Measurements from ENCODE around the gene SAA4. TPM values are rescaled to one million over a fixed set of nuclear protein-coding genes. Genes with fewer than 3 reads are reported as not detected.
A peak's percentile ranks its signal among the peaks of the same experiment; 100 is the strongest.
"Not testable (repeated sequence)": the region's sequence is repeated elsewhere in the genome, so short reads cannot be mapped to it uniquely, and the experiment has no call there.

The SAA4 gene
- total and polyA plus RNA-seq, 10 of the 15 experiments (the other 5 are each of a cell fraction or from before 2014, with no cell fraction given) = not detected

DNA sequence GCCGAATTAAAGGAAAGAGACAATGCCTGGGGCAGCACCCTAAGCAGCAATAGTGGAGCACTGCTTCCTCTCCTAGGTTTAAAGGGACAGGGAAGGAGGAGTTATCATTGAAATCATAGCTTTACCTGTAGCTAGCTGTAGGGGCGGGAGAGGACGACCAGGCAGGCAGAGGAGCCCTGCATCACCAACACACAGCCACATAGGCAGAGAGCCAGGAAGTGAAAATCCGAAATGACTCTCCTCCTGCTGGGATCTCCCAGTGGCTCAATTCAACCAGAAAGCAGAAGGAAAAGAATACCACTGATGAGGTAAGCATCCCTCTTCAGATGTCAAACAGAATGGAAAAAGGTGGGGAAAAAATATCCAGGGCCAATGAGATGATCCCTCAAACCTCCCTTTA, 43.6 kb downstream of the SAA4 start (continued):
- TF ChIP-seq, protein P1, sequence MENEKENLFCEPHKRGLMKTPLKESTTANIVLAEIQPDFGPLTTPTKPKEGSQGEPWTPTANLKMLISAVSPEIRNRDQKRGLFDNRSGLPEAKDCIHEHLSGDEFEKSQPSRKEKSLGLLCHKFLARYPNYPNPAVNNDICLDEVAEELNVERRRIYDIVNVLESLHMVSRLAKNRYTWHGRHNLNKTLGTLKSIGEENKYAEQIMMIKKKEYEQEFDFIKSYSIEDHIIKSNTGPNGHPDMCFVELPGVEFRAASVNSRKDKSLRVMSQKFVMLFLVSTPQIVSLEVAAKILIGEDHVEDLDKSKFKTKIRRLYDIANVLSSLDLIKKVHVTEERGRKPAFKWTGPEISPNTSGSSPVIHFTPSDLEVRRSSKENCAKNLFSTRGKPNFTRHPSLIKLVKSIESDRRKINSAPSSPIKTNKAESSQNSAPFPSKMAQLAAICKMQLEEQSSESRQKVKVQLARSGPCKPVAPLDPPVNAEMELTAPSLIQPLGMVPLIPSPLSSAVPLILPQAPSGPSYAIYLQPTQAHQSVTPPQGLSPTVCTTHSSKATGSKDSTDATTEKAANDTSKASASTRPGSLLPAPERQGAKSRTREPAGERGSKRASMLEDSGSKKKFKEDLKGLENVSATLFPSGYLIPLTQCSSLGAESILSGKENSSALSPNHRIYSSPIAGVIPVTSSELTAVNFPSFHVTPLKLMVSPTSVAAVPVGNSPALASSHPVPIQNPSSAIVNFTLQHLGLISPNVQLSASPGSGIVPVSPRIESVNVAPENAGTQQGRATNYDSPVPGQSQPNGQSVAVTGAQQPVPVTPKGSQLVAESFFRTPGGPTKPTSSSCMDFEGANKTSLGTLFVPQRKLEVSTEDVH (IDR thresholded peaks at IDR 0.05; ENCODE audit: low read depth, partially characterized antibody) = no peak
- TF ChIP-seq HDAC6 (IDR thresholded peaks at IDR 0.05; ENCODE audit: unreplicated experiment) (no peak), HDAC2 (IDR thresholded peaks at IDR 0.05) (no peak), SREBF2 (IDR thresholded peaks at IDR 0.05; ENCODE audit: low read length) (no peak), CBX5 (IDR thresholded peaks at IDR 0.05; ENCODE audit: low read depth) (no peak)
- TF ChIP-seq, protein P2, sequence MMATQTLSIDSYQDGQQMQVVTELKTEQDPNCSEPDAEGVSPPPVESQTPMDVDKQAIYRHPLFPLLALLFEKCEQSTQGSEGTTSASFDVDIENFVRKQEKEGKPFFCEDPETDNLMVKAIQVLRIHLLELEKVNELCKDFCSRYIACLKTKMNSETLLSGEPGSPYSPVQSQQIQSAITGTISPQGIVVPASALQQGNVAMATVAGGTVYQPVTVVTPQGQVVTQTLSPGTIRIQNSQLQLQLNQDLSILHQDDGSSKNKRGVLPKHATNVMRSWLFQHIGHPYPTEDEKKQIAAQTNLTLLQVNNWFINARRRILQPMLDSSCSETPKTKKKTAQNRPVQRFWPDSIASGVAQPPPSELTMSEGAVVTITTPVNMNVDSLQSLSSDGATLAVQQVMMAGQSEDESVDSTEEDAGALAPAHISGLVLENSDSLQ (IDR thresholded peaks at IDR 0.05) = no peak

DNA sequence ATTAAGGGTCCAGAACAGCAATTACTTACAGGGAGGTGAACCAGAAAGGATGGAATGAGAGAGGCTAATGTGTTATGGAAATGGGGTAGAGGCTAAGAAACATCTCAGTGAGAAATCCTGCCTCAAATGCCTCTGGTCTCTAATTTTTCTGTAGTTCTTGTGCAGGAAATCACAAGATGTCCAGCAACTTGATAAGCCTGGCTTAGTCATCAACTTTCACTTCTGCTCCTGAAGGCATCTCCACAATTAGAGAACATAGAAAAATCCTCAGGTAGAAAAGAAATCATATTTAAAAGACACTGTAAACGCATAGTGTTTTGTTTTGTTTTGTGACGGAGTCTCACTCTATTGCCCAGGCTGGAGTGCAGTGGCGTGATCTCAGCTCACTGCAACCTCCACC, 45.2 kb downstream of the SAA4 start:
- ChIA-PET SMC1A (ENCODE audit: uncharacterized antibody, unreplicated experiment) (no interaction called here), POLR2A (no interaction called here), CTCF (no interaction called here), RAD21 (ENCODE audit: unreplicated experiment) (interaction anchor here (0.8 kb wide), 1 partner anchor 76 kb away, joined by 3 read pairs; no protein-coding TSS in a partner anchor)
- Histone ChIP-seq H3K4me1 (ENCODE audit: control insufficient read depth, insufficient read depth, low read length) (no peaks in the 10 kb centered on the region), H3K36me3 (ENCODE audit: control insufficient read depth in 2 of 2, insufficient read depth in 2 of 2, low read length in 1 of 2) (no peaks in the 10 kb centered on the region), H3K9me3 (replicated peaks; ENCODE audit: control insufficient read depth, insufficient read depth, low read length) (no peaks in the 10 kb centered on the region), H3K4me3 (no peak overlapping the region), H4K20me1 (ENCODE audit: control insufficient read depth, insufficient read depth) (no peaks in the 10 kb centered on the region), H3K27me3 (replicated peaks in 1 of 2; ENCODE audit: control insufficient read depth in 2 of 2, insufficient read depth in 2 of 2, low read length in 1 of 2) (no peaks in the 10 kb centered on the region), H3K79me2 (ENCODE audit: control insufficient read depth, insufficient read depth, low read length) (no peaks in the 10 kb centered on the region), H3K27ac (ENCODE audit: control insufficient read depth, insufficient read depth) (no peak overlapping the region), H3K9ac (ENCODE audit: control insufficient read depth, insufficient read depth, low read length) (no peak overlapping the region), H3K4me2 (ENCODE audit: control insufficient read depth, insufficient read depth) (no peak overlapping the region), H2AFZ (ENCODE audit: control insufficient read depth, low read depth, low read length) (no peak overlapping the region)
- in situ Hi-C loops (cut with MboI) = no loop called here
- DNase-seq (ENCODE audit: low read depth, low spot score) (no peak), FAIRE-seq (no peak), ATAC-seq (no peak)
- no TSS peak for BruUV-seq (replicated peaks)
- peak; percentile 58; the same call in 1 of the 2 replicates for TF ChIP-seq SPI1 (IDR thresholded peaks at IDR 0.05; ENCODE audit: borderline replicate concordance, insufficient read depth, low read depth, low read length)
- no peak for TF ChIP-seq PAX5 (IDR thresholded peaks at IDR 0.05; ENCODE audit: borderline replicate concordance, low read depth, low read length)
- TF ChIP-seq POU2F2 (IDR thresholded peaks at IDR 0.05; ENCODE audit: borderline replicate concordance, low read depth, low read length) = no peak
- no peak for TF ChIP-seq JUNB (IDR thresholded peaks at IDR 0.05)
- no peak for TF ChIP-seq SIX5 (IDR thresholded peaks at IDR 0.05; ENCODE audit: low read depth, low read length, severe bottlenecking)
- TF ChIP-seq NFXL1 (IDR thresholded peaks at IDR 0.05; ENCODE audit: borderline replicate concordance) = no peak
- intact Hi-C loops (cut with micrococcal nuclease; ENCODE audit: unreplicated experiment) = no loop called here
- WGBS (ENCODE audit: insufficient coverage, insufficient replicate concordance, low lambda C conversion rate, missing lambda C conversion rate) = 70% methylated on average over 3 of the region's 3 CpGs

DNA sequence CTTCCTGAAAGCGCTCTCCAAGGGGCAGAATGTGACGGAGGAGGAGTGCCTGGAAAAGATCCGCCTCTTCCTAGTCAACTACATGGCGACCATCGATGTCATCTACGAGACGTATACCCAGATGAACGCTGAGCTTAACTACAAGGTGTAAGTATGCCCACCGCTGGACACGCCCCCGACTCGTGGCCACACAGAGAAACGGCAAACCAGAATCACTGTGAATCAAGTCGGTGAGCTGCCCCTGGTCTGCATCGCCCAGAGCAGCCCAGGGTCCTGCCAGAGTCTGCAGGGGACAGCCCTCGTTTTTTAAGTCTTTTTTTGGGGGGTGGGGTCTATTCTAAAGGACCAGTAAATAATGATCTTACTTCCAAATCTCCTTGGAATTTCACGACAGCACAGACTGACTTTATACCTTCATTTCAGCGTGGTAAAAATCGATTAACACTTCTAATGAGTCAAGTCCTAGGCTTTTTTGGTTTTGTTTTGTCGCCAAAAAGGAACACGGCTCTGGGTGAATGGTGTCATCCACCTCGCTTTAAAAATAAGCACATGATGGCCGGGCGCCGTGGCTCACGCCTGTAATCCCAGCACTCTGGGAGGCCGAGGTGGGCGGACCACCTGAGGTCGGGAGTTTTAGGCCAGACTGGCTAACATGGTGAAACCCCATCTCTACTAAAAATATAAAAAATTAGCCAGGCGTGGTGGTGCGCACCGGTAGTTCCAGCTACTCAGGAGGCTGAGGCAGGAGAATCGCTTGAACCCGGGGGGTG, 46.9 kb downstream of the SAA4 start:
- DNase-seq (ENCODE audit: low read depth, low spot score); H3K4me3 ChIP-seq; H3K4me2 ChIP-seq (ENCODE audit: control insufficient read depth, insufficient read depth); H3K27ac ChIP-seq (ENCODE audit: control insufficient read depth, insufficient read depth); CTCF ChIA-PET; H3K36me3 ChIP-seq (ENCODE audit: control insufficient read depth in 2 of 2, insufficient read depth in 2 of 2, low read length in 1 of 2); in situ Hi-C loops (cut with MboI); FAIRE-seq; H3K27me3 ChIP-seq (replicated peaks in 1 of 2; ENCODE audit: control insufficient read depth in 2 of 2, insufficient read depth in 2 of 2, low read length in 1 of 2); H3K9ac ChIP-seq (ENCODE audit: control insufficient read depth, insufficient read depth, low read length); H3K79me2 ChIP-seq (ENCODE audit: control insufficient read depth, insufficient read depth, low read length); H4K20me1 ChIP-seq (ENCODE audit: control insufficient read depth, insufficient read depth); H3K9me3 ChIP-seq (replicated peaks; ENCODE audit: control insufficient read depth, insufficient read depth, low read length); RAD21 ChIA-PET (ENCODE audit: unreplicated experiment); H2AFZ ChIP-seq (ENCODE audit: control insufficient read depth, low read depth, low read length); H3K4me1 ChIP-seq (ENCODE audit: control insufficient read depth, insufficient read depth, low read length); intact Hi-C loops (cut with micrococcal nuclease; ENCODE audit: unreplicated experiment); ATAC-seq; BruUV-seq (replicated peaks): not testable (repeated sequence)
- ChIA-PET POLR2A (interaction anchor here (0.7 kb wide), 1 partner anchor 85 kb away, joined by 7 read pairs; no protein-coding TSS in a partner anchor), SMC1A (ENCODE audit: uncharacterized antibody, unreplicated experiment) (interaction anchor here (0.9 kb wide), 1 partner anchor 75 kb away, joined by 3 read pairs; no protein-coding TSS in a partner anchor)
- 62% methylated on average over 34 of the region's 34 CpGs for WGBS (ENCODE audit: insufficient coverage, insufficient replicate concordance, low lambda C conversion rate, missing lambda C conversion rate)

Data from GM12878 (cell line).